Measurements from ENCODE around the gene CADPS.

CADPS gene

GRCh38 chr3:62777130-62777529 is 98.1 kb downstream of the CADPS start:
- no peaks in the 10 kb centered on the region for H4K20me1 ChIP-seq (ENCODE audit: insufficient read depth, low read length)
- no peaks in the 10 kb centered on the region for H3K36me3 ChIP-seq (ENCODE audit: insufficient read depth, low read length)
- no peak overlapping the region for H3K4me3 ChIP-seq (ENCODE audit: low read depth, low read length, poor library complexity, severe bottlenecking)
- H3K9me2 ChIP-seq (ENCODE audit: low read depth, low read length), result no peaks in the 10 kb centered on the region
- H3K9me3 ChIP-seq (ENCODE audit: low read length), result no peaks in the 10 kb centered on the region
- H3F3A ChIP-seq (ENCODE audit: insufficient read depth, low read length), result no peaks in the 10 kb centered on the region
- H3K9ac ChIP-seq (ENCODE audit: low read length), result no peak overlapping the region
- no peak overlapping the region for H3K27ac ChIP-seq (ENCODE audit: low read depth, low read length, poor library complexity, severe bottlenecking)
- no peak for TF ChIP-seq EZH2 (IDR thresholded peaks at IDR 0.05; ENCODE audit: borderline replicate concordance, low read length)
- no peak for TF ChIP-seq CTCF (IDR thresholded peaks at IDR 0.05; ENCODE audit: low read length)
- no peaks in the 10 kb centered on the region for H3K27me3 ChIP-seq (ENCODE audit: insufficient read depth, low read length)
- peaks cover 5% of the 10 kb centered on the region for H3K4me1 ChIP-seq (ENCODE audit: insufficient read depth, low read length, severe bottlenecking)
- H2AFZ ChIP-seq (ENCODE audit: low read length), result no peak overlapping the region
- H3K4me2 ChIP-seq (ENCODE audit: low read length), result no peak overlapping the region
- H3K79me2 ChIP-seq (ENCODE audit: insufficient read depth, low read length), result no peaks in the 10 kb centered on the region

- peaks cover 18% of the 10 kb centered on the region for H3K4me1 ChIP-seq (ENCODE audit: insufficient read depth, low read length, severe bottlenecking)
- H3K9me3 ChIP-seq (ENCODE audit: low read length), result no peaks in the 10 kb centered on the region
- no peak overlapping the region for H3K4me3 ChIP-seq (ENCODE audit: low read depth, low read length, poor library complexity, severe bottlenecking)
- H3K27me3 ChIP-seq (ENCODE audit: insufficient read depth, low read length), result no peaks in the 10 kb centered on the region
- no peak overlapping the region for H3K4me2 ChIP-seq (ENCODE audit: low read length)
- TF ChIP-seq CTCF (IDR thresholded peaks at IDR 0.05; ENCODE audit: low read length), result no peak
- no peak for TF ChIP-seq EZH2 (IDR thresholded peaks at IDR 0.05; ENCODE audit: borderline replicate concordance, low read length)
- H3F3A ChIP-seq (ENCODE audit: insufficient read depth, low read length), result no peaks in the 10 kb centered on the region
- no peaks in the 10 kb centered on the region for H3K36me3 ChIP-seq (ENCODE audit: insufficient read depth, low read length)
- no peaks in the 10 kb centered on the region for H3K9me2 ChIP-seq (ENCODE audit: low read depth, low read length)
- H3K27ac ChIP-seq (ENCODE audit: low read depth, low read length, poor library complexity, severe bottlenecking), result no peak overlapping the region
- H3K79me2 ChIP-seq (ENCODE audit: insufficient read depth, low read length), result no peaks in the 10 kb centered on the region
- H2AFZ ChIP-seq (ENCODE audit: low read length), result no peak overlapping the region
- no peaks in the 10 kb centered on the region for H4K20me1 ChIP-seq (ENCODE audit: insufficient read depth, low read length)
- H3K9ac ChIP-seq (ENCODE audit: low read length), result no peak overlapping the region
These were observed 101.0 kb downstream of the CADPS start for GRCh38 chr3:62774221-62774620.

- TF ChIP-seq CTCF (IDR thresholded peaks at IDR 0.05; ENCODE audit: low read length) (no peak), EZH2 (IDR thresholded peaks at IDR 0.05; ENCODE audit: borderline replicate concordance, low read length) (no peak)
- H3K36me3 ChIP-seq (ENCODE audit: insufficient read depth, low read length), result no peaks in the 10 kb centered on the region
These were observed 103.7 kb downstream of the CADPS start for GRCh38 chr3:62771331-62772072.

More at GRCh38 chr3:62771331-62772072, 103.7 kb downstream of the CADPS start:
- H3K9me2 ChIP-seq (ENCODE audit: low read depth, low read length), result no peaks in the 10 kb centered on the region
- H3K9me3 ChIP-seq (ENCODE audit: low read length), result no peaks in the 10 kb centered on the region
- H3K27me3 ChIP-seq (ENCODE audit: insufficient read depth, low read length), result no peaks in the 10 kb centered on the region
- H3K27ac ChIP-seq (ENCODE audit: low read depth, low read length, poor library complexity, severe bottlenecking), result no peak overlapping the region
- H3K79me2 ChIP-seq (ENCODE audit: insufficient read depth, low read length), result no peaks in the 10 kb centered on the region
- no peak overlapping the region for H3K9ac ChIP-seq (ENCODE audit: low read length)
- H3K4me2 ChIP-seq (ENCODE audit: low read length), result no peak overlapping the region
- no peaks in the 10 kb centered on the region for H3F3A ChIP-seq (ENCODE audit: insufficient read depth, low read length)
- peaks cover 22% of the 10 kb centered on the region for H3K4me1 ChIP-seq (ENCODE audit: insufficient read depth, low read length, severe bottlenecking)
- no peak overlapping the region for H2AFZ ChIP-seq (ENCODE audit: low read length)
- no peak overlapping the region for H3K4me3 ChIP-seq (ENCODE audit: low read depth, low read length, poor library complexity, severe bottlenecking)
- H4K20me1 ChIP-seq (ENCODE audit: insufficient read depth, low read length), result no peaks in the 10 kb centered on the region

All from OCI-LY1 (cell line).